Kidney tubule cell (primary cell): Measurements from ENCODE around the gene TMEM161B.
"Not testable (repeated sequence)": the region's sequence is repeated elsewhere in the genome, so short reads cannot be mapped to it uniquely, and the experiment has no call there.

Experiments used
- DNase-seq: peaks from one replicate; pipeline ENCODE4 v3.0.0-alpha.2; 2018; ENCODE audit warnings: low spot score

The TMEM161B gene

DNA sequence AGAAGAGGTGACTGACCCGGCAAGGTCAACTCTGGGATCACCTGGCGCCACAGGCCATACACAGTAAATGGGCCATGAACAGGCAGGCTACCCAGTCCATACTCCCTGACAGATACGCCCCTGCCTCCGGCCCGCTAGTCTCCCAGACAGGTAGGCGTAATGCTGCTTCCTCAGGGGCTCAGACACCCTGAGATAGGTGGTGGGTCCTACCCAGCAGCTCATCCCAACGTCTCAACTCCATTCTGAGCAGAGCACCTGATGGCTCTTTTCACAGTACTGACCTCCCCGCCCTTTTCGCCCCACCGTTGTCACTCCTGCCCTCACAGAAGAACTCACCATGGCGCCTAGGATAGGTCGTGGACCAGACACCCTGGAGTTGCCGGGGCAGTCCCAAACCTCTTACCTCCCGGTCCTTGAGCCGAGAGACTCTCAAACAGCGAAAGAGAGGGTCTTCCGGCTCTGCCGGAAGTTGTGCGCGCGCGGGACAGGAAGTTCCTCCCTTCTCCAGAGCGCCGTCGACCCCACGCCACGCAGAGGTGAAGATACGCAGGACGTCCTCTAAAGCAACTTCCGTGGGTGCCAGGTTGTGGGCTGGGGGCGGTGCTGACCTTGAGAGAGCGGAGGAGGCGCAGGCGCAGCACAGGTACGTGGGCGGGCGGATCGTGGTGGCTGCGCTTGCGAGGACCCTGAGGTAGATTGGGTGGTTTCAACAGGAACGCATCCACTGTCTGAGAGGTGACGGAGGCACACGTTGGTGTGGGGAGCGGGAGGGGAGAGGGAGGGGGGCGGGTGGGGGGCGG, at the start of gene TMEM161B:
Gene TMEM161B (minus strand): TSS at position 461 of the 800 bp plus-strand sequence. CDS start 122 bp downstream, at position 339.
- peak; percentile 97 for DNase-seq

DNA sequence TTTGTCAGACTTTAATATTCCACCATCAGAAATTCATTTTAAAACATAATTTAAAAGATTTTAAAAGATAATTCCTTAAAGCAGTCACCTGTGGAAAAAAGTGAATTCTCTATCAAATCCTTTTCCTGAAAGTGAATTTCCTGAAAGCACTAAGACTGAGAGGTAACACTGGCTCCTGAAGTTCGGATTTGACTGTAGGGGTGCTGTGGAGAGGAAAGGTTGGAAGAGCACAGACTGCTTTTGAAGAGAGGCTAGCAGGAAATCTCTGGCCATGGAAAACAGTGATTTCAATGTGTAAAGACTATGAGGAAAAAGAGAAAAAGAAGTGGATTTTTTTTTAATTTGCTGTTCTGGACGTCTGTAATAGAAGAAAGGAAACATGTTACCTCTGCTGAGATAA, 35.7 kb upstream of the TMEM161B start:
- DNase-seq, result no peak

DNA sequence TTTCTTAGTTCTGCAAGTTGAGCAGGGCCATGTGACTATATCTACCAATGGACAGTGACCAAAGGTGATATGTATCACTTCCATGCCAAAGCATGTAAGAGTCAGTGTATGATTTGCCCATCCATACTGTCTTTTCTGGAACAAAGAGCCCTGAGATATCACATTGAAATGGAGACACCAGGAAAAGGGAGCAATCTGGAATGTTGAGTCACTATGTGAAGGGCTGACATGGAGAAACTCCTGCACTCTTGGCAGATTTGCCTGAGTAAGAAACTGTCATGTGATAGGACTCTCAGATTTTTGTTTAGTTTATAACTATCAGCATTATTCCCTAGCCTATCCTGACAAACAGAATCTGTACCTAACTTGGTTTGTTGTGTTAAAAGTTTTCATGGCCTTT, 29.8 kb upstream of the TMEM161B start:
- peak; percentile 60 for DNase-seq

DNA sequence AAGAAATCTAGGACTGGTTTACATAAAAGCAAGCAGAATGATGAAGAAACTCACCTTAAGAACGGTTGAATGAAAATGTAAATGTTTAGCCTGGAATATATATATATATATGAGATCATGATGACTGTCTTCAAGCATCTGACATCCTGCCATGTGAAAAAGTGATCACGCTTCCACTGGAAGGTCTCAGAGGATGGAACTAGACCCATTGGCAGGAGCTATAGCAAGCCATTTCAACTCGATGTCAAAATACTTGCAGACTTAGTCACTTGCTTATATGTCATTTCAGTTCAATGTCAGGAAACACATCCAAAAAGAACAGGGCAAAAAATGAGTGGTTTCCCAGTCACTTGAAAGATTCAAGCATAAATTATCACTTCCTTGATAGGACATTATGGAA, 22.2 kb upstream of the TMEM161B start:
- DNase-seq, result no peak

DNA sequence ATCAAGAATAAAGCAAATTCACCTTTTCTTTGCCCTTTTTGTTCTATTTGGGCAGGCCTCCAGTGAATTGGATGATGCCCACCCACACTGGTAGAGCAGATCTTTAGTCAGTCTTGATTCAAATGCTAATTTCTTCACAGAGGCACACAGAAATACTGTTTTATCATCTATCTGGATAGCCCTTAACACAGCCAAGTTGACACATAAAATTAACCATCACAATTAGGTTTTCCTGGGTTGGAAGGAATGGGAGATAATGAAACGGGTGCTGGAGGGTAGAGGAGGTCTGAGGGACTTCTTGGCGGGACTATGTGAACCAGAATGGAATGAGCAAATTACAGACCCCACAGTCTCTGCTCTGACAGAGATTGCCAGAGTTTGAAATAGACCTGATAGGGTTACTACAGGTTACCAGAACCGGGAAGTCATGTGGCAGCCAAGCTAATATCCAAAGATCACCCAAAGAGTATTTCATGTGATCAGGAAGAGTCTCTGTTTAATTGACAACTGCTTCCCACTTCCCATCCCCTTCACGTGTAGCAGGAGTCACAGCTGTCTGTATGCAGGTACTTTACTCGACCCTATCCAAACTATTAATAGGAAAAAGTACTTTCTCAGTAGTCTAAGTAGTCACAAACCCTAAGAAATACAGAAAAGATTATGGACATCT, 20.0 kb upstream of the TMEM161B start:
- no peak for DNase-seq

DNA sequence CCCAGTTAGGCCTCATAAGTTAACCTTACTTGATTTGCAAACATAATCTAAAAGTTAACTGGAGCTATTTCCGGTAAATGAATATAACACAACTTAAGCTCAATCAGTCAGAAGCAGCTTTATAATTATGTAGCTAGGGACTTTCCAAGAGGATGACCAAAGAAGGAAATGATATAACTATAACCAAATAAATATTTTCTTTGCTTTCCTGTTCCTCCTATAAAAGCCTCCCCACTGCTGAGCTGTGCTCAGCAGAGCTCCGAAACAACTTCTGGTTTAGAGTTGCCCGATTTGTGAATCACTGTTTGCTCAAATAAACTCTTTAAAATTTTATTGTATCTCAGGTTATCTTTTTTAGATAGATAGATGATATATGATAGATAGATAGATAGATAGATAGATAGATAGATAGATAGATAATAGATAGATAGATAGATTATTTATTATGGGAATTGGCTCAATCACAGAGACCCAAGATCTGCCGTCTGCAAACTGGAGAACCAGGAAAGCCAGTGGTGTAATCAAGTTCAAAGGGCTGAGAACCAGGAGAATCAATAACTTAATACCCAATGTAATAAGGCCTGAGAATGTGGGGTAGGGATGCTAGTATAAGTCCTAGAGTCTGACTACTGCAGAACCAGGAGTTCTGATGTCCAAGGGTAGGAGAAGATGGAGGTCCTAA, 19.3 kb upstream of the TMEM161B start:
- no peak for DNase-seq

DNA sequence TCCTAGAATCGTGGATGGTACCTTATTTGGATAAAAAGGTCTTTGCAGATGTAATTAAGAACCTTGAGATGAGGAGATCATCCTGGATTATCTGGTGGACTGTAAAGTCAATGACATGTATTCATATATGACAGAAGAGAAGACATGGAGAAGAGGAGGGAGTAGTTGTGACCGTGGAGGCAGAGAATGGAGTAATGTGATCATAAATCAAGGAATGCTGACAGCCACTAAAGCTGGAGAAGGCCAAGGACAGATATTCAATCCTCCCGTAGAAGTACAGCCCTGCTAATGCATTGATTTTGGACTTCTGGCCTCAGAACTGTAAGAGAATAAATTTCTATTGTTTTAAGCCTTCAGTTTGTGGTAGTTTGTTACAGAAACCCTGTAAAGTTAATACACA, 18.7 kb upstream of the TMEM161B start:
- no peak for DNase-seq

DNA sequence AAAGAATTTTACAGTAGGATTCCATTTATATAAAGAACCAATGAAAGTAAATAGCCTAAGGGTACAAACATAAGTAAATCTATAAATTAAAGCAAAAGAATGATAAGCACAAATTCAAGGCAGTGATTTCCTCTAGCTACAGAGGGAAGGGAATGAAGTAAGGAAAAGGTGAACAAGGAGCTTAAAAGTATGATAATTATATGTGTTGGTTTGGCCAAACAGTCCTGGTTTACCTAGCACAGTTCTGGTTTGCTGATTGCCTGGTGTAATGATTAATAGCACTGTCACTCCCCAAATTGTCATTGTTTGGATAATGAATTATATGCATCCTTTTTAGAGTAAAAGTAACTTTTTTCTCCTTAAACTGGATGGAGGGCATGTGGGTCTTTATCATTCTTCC, 15.0 kb upstream of the TMEM161B start:
- no peak for DNase-seq

DNA sequence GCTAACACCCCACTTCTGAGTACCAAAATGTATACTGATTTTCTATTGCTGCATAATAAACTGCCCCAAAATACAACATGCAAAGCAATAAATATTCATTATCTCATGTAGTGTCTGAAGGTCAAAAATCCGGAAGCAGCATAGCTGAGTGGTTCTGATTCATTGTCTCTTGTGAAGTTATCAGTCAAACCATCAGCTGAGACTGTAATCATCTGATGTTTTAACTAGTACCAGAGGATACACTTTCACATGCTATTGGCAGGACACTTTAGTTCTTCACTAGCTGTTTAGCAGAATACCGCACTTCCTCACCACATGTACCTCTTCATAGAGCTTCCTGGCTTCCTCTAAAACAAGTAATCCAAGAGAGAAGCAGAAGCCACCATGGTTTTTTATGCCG, 12.7 kb upstream of the TMEM161B start:
- peak; percentile 25 for DNase-seq

DNA sequence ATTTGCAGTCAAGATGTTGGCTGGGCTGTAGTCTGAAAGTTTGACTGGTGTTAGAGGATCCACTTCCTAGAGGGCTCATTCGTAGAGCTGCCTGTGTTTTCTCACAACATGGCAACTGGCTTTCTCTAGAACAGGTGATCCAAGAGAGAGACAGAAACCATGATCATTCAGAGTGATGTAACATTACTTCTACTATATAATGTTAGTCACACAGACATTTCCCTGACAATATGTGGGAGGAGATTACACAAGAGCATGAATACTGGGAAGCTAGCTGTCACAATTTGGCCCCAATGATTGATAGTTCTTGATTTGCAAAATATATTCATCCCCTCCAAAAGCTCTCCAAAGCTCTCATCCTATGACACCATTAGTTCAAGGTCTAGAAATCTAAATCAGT, 10.9 kb upstream of the TMEM161B start:
- DNase-seq, result peak; percentile 4

DNA sequence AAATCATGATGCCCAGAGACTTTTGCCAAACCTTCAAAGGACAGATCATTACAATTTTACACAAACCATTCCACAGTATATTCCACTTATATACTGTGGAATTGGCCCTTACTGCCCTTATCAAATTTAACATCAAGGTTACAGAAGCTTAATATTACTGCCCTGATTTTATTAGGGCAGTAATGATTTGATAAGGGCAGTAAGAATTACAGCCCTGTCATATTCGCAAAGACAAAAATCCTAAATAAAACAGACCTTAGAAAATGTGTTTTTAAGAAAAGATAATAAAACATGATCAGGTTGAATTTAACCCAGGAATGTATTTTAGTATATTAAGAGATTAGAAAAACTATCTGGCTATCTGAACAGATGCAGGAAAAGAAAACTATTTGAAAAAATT, 7.7 kb upstream of the TMEM161B start:
- no peak for DNase-seq

DNA sequence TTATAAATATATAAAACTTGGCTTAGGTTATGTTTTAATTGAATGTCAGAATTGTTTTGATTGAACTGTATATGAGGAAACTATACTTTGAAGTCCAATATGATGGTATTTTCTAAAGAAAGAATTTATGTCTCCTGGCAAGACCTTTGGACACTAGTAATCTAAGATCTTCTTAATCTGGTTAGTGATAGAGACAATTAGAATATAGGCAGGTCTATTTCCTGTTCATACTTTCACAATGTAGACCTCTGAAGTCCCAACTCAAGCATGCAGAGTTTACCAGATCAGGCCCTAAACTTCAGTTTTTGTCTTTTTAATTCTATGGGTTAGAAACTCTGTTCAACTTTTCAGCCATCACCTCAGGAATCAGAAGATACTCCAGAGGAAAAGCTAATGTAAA, 6.9 kb upstream of the TMEM161B start:
- DNase-seq, result no peak

DNA sequence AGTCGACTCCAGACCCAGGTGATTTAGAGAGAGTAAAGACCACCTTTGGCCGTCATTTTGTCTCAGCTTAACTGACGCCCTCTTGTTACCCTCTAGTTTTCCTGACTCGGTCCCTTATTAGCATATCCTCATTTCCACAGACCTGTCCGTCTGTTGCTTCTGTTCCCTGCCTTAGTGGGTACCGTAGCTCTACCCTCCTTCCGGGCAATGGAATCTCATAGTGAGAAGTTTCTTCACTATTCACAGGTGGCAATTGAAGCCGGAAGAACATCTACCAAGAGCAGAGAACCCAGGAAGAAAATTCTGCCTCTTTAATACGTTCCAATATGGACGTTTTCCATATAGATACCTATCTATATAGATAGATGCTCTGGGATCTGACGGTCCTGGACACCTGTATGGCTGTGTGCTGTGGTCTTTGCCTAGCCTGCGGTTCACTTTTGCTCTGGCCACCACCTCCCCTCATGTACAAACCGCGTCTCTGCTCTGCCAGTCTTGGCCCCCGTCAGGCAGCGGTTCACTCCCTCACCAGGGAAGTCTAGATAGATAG, 652 bp upstream of the TMEM161B start:
- peak; percentile 54 for DNase-seq

DNA sequence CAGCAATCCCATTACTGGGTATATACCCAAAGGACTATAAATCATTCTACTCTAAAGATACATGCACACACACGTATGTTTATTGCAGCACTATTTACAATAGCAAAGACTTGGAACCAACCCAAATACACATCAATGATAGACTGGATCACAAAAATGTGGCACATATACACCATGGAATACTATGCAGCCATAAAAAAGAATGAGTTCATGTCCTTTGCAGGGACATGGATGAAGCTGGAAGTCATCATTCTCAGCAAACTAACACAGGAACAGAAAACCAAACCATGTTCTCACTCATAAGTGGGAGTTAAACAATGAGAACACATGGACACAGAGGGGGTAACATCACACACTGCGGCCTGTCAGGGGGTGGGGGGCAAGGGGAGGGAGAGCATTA, 4.1 kb downstream of the TMEM161B start:
- not testable (repeated sequence) for DNase-seq

DNA sequence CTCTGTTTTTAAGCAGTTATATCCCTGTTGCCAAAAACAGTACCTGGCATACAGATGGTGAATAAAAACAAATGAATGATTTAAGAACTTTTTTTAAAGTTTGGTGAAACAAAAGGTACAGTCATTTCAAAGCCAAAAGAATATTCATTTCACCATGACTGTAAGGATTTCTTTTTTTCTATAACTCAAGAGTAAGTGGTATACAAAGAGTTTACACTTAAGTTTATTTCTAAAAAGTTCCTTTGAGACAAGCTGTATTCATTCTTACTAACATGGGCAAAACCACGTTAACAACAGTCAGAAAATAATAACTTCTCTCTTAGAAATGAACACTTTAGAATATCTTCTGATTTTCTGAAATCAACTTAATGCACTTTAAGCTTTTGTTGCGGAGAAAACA, 5.3 kb downstream of the TMEM161B start:
- DNase-seq, result no peak

DNA sequence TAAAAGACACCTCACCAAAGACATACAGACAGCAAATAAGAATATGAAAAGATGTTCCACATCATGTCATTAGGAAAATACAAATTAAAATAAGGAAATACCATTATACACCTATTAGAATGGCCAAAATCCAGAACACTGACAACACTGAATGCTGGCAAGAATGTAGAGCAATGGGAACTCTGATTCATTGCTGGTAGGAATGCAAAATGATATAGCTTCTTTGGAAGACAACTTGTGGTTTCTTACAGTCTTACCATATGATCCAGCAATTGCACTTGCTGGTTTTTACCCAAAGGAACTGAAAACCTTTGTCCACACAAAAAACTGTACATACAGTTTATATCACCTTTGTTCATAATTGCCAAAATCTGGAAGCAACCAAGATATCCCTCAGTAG, 6.5 kb downstream of the TMEM161B start:
- peak; percentile 17 for DNase-seq

DNA sequence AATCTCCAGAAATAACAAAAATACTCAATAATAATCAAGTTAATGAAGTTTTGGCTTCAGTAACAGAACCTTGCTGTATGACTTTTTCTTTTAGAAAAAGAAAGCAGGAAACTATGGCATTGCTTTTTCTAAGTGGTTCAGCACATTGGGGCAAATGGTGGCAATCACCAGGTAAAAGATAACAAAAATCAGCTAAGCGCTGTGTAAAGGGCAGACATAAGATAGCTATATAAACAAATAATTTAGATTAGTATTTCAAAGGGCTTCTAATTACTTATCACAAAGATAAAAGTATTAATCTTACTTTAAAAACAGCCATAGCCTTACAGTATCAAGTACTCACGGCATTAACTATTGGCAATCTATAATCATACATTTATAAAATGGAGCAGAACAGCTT, 10.0 kb downstream of the TMEM161B start:
- DNase-seq, result no peak

DNA sequence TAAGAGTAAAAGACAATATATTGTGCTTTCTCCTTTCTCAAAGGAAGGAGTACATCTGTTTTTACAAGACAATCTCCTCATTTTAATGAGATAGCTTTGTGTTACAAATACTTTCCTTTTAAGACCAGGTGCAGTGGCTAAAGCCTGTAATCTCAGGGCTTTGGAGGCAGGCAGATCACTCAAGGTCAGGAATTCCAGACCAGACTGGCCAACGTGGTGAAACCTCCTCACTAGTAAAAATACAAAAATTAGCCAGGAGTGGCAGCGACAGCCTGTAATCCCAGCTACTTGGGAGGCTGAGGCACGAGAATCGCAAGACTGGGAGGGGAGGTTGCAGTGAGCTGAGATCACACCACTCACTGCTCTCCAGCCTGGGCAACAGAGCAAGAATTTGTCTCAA, 11.8 kb downstream of the TMEM161B start:
- DNase-seq, result no peak

DNA sequence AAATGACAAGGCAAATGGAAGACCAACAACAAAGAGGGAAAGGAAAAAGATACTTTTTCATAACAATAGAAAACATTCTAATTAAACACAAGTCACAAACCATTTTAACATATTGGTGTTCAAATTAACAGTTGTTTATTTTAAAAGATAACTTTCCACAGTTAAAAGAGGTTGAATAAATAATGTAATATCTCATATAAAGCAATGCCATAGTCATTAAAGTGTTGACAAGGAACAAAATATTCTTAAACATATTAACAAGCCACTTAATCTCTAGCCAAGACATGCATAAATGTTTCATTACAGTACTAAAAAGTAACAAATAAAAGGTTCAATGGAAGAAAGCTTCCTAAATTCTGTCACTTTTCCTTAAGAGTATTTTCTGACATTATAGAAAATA, 12.6 kb downstream of the TMEM161B start:
- DNase-seq, result no peak

DNA sequence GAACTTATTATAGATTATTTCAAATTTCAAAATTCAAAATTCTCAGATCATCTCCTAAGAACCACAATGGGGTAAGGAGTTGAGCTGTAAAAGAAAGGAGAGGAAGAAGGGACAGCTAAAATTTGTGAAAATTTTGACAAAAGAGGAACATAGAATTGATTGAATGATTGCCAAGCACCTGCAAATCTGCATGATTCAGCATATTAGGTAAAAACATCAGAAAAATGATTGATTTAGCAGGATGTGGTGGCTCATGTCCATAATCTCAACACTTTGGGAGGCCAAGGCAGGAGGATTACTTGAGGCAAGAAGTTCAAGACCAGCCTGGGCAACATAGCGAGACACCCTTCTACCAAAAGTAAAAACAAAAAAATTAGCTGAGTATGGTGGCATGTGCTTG, 14.3 kb downstream of the TMEM161B start:
- no peak for DNase-seq

DNA sequence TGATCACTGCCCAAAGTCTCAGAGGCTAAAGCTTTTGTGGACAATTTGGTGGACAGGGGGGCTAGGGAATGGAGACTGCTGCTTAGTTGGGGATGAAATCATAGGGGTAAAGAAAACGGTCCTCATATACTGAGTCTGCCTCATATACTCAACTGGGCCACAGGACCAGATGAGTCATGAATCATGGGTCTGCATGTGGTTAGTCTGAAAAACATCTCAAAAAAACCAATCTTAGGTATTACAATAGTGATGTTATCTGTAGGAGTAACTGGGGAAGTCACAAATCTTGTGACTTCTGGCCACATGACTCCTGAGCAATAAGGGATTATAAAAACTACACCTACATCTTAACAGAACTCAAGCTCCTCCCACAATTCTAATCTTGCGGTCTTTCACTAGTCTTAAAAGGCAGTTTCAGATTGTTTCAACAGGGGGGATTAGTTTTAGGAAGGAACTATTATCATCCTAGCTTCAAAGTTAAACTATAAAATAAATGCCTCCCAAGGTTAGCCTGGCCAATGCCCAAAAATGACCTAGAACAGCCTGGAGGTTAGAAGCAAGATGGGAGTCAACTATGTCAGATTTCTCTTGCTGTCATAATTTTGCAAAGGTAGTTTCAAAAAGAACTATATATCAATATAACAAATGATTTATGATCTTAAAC, 17.5 kb downstream of the TMEM161B start:
- no peak for DNase-seq

DNA sequence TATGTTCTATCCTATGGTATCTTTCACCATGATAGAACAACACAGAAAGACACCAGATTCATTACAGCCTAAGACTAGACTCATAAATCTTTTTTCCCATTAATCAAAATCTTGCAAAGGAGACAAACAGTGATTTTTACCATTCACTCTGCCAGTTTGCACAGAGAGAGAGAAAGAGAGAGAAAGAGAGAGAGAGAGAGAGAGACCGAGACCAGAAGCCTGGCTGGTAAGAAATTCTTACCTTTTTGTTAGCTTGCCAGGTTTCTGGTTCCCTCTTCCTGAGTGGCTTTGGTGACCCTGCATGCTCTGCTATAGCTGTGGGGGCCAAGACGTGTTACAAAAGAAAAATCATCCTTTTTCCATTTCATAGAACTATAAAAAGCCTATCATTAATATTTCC, 18.6 kb downstream of the TMEM161B start:
- DNase-seq, result no peak
